ENCODE data around the gene DTX3.
"Not testable (repeated sequence)": the region's sequence is repeated elsewhere in the genome, so short reads cannot be mapped to it uniquely, and the experiment has no call there.

The DTX3 gene, protein sequence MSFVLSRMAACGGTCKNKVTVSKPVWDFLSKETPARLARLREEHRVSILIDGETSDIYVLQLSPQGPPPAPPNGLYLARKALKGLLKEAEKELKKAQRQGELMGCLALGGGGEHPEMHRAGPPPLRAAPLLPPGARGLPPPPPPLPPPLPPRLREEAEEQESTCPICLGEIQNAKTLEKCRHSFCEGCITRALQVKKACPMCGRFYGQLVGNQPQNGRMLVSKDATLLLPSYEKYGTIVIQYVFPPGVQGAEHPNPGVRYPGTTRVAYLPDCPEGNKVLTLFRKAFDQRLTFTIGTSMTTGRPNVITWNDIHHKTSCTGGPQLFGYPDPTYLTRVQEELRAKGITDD

DNA sequence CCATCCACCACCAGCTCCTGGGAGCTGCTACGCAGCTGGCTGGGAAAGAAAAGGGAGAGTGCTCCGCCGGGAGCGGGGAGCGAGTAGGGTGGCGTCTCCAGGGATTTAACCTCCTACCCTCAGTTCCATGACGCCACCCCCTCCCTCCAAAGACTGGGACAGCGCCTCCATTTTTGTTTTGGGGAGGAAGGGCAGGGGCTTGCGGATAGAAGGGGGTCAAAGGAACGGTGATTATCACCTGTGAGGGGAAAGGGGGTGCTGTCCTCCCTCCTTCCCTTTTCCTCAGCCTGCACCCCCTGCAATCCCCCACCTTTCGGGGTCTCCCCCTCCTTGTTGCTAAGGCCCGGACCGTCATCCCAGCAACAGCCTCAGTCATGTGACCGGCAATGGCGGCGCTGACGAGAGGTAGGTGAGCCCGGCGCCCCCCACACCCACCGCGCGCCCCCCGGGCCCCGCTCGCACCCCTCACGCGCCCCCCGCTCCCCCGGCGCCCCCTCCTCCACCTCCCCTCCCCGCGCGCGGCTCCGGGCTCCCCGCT is at the start of gene DTX3:
Gene DTX3 (plus strand): TSS at position 371 of the 538 bp plus-strand sequence. CDS start 1,694 bp downstream, outside the sequence.
- no peak for DNase-seq

DNA sequence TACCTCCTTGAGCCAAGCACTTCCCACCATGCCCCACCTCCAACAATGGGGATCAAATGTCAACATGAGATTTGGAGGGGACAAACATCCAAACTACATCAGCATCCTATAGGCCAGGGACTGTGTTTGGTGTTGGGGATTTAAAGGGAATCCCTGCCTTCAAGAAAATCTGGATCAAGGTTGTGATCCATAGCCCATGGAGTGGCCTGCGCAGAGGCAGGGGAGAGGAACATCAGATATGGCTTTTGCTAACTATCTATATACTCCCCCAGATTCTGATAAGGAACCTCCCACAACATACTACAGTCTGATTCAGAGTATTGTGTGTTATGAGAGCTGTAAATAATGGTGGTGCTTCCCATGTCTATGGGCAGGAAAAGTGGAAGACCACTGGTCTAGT is 49.7 kb upstream of the DTX3 start:
- DNase-seq, result no peak

DNA sequence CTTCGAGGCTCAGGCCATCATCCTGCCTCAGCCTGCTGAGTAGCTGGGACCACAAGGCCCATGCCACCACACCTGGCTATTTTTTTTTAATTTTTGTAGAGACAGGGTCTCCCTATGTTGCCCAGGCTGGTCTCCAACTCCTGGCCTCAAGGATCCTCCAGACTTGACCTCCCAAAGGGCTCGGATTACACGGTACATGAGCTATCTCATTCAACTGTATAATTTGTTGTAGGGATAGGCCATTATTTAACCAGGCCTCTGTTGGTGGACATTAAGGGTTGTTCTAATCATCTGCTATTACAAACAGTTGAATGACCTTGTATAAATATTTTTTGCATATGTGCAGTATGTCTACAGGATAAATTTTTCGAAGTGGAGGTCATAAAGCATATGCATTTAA is 45.8 kb upstream of the DTX3 start:
- no peak for DNase-seq

DNA sequence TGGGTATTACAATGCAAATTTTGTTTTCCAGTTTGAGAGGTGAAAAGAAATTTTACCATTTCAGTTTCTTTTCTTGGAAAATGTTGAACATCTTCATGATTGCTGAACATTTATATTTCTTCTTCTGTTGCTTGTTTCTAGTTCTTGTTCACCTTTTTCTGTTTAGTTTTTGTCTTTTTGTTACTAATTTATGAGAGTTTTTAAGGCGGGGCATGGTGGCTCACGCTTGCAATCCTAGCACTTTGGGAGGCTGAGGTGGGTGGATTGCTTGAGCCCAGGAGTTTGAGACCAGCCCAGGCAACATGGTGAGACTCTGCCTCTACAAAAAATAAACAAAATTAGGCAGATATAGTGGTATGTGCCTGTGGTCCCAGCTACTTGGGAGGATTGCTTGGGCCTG is 44.1 kb upstream of the DTX3 start:
- DNase-seq, result no peak

DNA sequence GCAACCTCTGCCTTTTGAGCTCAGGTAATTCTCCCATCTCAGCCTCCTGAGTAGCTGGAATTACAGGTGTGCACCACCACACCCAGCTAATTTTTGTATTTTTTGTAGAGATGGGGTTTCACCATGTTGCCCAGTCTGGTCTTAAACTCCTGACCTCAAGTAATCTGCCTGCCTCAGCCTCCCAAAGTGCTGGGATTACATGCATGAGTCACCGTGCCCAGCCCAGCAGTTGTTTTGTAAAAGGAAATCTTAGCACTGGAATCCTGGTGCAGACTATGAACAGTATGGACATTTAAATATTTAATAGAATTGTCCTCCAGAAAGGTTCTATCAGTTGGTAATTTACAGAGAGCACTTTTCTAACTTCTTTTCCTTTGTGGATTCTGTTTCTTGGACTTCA is 43.5 kb upstream of the DTX3 start:
- DNase-seq, result peak; percentile 13

DNA sequence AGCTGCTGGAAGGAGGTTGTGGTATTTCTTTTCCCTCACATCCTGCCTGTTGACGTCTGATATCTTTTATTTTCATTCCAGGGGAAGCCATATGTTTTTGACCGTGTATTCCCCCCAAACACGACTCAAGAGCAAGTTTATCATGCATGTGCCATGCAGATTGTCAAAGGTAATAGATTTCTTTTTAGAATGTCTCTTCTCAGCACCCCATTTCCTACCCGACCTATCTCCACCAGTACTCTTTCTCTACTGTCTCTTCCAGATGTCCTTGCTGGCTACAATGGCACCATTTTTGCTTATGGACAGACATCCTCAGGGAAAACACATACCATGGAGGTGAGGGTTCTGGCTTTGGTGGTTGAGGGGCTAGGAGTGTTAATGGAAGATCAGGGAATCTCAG is 41.3 kb upstream of the DTX3 start:
- DNase-seq, result no peak

DNA sequence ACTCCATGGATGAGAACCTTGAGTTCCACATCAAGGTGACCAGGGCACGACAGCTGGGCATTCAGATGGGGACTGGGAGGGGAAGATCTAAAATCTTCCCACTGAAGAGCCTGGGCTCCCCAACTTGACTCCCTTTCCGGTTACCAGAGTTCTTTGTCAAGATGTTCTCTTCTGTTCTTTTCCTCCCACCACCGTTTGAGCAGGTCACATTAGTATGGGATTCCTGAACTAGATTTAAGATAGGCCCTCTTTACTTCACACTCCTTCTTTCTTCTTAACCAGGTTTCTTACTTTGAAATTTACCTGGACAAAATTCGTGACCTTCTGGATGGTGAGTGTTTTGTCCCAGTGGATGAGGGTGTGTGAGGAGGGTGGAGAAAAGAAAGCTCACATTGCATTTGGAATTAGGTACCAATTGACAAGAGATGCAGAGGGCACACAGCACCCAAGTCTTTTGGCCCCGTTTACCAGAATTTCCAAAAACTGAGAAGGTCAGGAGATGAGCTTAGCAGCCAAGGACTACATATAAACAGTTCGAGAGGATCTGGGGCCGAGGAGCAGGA is 40.4 kb upstream of the DTX3 start:
- no peak for DNase-seq

DNA sequence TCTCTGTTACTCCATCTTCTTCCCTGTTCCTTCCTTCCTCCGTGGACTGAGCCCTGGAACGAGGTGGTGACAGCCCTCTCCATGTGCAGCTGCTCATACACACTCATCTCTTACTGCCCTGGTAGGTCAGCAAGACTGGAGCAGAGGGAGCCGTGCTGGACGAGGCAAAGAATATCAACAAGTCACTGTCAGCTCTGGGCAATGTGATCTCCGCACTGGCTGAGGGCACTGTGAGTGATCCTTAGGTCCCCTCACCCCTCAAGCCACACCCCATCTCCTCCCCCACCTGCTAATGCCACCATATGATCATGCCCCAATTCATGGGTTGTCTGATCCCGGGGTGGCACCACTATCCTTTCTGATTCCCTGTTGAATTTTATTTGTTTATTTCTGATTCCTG is 35.8 kb upstream of the DTX3 start:
- no peak for DNase-seq

DNA sequence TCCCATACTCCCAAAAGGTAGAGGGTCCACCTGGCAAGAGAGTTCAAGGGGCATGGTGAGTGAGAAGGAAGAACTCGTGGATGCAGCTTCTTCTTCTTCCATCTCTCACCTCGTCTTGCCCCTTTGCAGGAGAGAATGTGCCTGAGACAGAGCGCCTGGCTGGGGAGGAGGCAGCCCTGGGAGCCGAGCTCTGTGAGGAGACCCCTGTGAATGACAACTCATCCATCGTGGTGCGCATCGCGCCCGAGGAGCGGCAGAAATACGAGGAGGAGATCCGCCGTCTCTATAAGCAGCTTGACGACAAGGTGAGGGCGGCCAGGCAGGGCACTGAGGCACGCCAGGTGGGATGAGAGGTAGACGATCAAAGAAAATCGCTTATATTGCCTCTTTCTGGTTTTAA is 34.8 kb upstream of the DTX3 start:
- no peak for DNase-seq

DNA sequence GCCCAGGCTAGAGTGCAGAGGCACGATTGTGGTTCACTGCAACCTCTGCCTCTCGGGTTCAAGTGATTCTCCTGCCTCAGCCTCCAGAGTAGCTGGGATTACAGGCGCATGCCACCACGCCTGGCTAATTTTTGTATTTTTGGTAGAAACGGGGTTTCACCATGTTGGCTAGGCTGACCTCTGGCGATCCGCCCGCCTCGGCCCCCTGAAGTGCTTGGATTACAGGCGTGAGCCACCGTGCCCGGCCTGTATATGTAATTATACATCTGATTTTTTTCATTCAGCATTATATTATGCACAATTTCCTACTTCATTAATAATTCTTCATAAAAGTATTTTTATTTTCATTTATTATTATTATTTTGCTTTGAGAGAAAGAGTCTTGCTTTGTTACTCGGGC is 34.2 kb upstream of the DTX3 start:
- DNase-seq, result not testable (repeated sequence)

DNA sequence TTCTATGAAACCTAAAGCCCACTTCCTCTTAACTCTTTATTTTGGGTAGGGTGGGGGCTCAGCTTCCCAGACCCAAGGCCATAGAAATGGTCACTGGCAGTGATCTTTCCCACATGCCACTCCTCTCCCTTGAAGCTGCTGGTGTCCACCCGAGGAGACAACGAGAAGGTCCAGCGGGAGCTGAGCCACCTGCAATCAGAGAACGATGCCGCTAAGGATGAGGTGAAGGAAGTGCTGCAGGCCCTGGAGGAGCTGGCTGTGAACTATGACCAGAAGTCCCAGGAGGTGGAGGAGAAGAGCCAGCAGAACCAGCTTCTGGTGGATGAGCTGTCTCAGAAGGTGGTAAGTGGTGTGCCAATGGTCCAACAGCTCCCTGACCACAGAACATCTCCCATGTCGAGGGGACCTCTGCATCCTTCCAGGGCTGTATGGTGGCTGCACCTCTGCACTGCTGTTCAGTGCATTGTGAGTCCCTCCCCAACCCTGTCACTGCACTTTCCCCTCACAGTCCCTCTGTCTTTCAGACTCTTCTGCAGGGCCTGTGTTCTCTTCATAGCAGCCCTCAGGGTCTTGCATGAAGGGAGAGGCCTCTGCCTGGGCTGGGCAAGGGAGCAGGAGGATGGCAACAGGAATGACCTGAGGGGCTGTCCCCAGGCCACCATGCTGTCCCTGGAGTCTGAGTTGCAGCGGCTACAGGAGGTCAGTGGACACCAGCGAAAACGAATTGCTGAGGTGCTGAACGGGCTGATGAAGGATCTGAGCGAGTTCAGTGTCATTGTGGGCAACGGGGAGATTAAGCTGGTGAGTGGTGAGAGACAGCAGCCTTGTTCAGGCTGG is 32.5 kb upstream of the DTX3 start:
- DNase-seq, result no peak

DNA sequence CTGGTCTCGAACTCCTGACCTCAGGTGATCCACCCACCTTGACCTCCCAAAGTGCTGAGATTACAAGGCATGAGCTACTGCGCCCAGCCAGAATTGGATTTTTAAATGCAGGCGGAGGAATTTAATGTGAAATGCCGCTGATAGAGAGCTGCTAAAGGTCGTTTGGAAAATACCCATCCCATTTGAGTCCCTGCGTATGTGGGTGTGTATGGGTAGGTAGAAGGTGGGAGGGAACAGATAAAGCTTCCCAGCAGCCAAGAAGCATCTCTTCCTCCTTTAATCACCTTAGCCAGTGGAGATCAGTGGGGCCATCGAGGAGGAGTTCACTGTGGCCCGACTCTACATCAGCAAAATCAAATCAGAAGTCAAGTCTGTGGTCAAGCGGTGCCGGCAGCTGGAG is 29.8 kb upstream of the DTX3 start:
- DNase-seq, result no peak

DNA sequence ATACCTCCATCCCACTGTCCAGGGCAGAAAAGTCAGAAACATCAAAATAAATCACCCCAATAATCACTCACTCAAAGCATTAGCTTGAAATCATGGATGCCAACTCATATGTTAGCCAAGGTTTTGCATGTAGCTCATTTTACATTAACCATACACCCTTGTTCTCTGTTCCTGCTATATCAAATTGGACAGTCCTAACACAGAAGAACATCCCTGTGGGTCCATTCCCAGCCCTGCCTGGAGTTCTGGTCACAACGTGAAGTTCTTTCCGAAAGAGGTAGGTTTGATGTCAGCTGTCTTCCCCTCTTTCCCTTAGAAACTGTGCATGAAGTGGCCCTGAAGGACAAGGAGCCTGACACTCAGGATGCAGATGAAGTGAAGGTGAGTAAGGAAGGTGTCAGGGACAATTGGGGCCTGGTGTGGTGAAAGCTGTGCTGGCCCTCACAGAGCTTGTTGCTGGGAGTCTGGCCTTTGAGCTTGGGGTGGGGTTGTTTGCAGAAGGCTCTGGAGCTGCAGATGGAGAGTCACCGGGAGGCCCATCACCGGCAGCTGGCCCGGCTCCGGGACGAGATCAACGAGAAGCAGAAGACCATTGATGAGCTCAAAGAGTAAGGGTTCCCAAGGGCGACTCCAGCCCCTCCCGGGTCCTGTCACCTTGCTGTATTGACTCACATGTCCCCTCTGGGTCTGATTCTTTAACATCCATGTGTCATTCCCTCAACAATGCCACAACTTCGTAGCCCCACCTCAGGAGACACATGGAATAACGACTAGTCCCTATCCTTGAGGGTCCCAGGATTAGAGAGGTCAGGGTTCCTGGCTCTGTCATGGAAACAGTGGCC is 28.6 kb upstream of the DTX3 start:
- no peak for DNase-seq

DNA sequence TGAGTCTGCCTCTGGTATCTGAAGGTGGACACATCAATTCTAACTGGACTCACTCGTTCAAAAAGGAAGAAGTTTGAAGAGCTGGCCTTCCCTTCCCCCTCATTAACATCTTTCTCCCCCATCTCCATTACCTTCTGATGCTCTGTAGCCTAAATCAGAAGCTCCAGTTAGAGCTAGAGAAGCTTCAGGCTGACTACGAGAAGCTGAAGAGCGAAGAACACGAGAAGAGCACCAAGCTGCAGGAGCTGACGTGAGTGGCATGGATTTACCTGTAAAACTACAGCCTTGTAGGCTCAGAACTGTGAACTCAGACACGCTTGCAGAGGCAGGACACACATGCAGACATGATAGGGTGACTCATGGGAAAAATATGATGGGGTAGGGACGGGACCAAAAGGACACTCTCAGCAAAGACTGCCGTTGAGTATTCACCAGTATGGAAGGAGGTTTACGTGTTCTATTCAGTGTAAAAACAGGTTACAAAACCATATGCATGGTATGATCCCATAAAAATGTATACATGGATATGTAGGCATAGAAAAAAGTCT is 27.9 kb upstream of the DTX3 start:
- no peak for DNase-seq

DNA sequence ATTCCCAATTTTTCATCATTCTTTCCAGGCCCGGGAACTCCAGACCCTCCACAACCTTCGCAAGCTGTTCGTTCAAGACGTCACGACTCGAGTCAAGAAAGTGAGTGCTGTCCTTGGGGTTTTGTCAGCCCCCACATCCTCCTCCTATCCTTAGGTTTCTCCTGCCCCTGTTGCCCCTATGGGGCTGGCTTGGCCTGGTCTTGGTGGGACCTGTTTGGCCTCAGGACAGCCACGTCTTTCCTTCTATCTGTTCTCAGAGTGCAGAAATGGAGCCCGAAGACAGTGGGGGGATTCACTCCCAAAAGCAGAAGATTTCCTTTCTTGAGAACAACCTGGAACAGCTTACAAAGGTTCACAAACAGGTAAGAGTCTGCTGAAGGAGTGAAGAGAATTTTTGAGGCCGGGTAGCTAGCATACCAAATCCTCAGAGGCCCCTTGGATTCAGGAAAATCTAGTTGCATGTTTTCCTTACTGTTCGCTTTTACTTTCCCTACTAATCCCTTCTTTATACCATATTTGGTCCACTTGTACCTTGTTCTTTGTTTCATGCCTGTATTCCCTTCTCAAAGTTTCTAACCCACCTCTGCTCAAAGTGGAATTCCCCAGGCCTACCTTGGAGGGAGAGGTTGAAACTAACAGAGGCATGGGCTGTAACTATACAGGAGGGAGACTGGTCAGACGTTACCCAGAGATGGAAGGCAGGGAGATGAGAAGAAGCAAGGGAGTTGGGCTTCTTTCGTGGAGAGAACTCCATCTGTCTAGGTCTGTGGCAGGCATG is 26.5 kb upstream of the DTX3 start:
- no peak for DNase-seq

DNA sequence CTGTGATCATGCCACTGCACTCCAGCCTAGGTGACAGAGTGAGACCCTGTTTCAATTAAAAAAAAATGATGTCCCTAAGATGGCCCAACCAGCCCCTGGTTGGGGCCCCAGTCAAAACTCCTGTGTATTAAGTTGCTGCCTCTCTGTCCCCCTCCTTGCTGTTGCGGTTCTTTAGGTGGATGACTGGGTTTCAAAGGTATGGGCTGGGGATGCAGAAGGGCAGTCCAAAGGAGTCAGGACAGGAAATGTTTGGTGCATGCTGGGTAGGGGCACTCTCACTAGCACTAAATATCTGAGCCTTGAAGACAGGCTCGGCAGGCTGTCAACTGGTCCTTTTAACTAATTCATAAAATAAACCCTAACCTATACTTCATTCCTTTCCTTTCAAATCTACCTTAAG is 25.6 kb upstream of the DTX3 start:
- no peak for DNase-seq

DNA sequence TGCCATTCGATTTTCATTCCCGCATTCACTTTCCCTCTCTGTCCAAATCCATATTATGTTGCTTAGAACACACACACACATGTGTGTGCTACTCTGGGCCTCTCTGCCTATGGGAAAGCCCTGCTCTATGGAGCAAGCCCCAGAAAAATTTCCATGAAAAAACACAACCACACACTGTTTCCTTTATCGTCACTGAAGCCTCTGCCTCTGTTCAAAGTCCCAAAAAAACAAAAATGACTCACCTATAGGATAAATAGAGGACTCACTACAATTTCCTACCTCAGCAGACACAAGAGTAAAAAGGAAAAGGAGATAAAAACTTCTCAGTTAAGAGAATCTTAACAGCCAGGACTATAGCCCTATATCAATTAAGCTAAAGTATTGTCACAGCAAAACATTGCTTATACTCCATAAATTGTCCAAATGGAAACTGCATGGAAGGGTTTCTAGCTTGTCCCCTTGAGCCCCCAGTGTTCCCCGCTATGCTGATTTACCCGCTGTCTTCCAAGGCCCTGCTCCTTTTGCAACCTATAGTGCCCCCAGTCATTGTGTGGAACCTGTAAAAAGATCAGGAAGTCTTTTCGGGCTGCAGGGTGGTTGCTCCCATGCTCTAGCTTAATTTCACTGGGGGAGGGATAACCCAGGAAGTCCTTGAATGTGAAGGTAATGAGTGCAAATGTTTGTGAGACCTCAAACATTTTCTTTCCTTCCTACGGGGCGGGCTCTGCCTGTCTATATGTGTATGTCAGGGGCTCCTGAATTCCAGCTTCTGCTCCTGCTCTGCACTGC is 24.8 kb upstream of the DTX3 start:
- DNase-seq, result no peak

DNA sequence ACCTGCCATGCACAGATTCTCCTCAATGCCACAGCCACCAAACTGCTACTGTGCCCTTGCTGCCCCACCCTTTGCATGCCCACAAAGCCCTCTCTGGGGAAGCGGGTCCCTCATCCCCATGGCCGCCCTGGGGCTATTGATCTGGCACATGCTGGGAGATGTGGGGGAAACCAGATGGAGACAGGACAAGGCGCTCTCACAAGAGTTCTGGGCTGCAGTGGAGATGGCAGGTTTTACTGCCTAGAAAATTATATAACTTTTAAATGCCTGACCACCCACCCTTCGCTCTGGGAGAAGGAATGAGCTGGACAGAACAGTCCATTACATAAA is 24.2 kb upstream of the DTX3 start:
- no peak for DNase-seq

DNA sequence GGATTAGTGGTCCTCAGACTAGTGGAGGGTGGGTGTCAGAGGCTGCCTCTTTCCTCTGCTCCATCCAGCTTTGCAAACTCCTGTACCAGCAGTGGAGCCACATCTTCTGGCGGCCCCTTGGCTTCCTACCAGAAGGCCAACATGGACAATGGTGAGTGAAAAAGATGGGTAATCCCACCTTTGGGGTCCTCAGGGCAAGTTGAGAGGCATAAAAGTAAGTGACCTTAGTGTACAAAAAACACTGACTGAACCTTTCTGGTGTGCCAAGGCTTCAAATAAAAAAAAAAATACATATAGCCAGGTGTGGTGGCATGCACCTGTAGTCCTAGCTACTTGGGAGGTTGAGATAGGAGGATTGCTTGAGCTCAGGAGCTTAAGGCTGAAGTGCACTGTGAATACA is 22.8 kb upstream of the DTX3 start:
- DNase-seq, result no peak

DNA sequence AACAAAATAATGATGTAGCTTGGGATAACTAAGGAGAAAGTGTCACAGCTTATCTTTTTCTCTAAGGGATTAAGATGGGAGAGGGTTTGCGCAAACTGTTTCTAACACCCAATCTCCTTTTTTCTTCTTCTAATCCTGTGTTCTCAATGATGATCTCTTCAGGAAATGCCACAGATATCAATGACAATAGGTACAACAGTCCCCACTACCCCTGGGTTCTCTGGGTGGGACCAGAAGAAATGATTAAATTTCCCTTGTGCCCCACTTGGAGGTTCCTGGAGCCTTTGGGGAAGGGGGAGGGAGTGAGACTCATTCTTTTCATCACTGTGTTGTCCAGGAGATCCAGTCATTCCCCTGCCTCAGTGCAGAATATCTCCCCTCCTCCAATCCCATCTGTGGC is 22.2 kb upstream of the DTX3 start:
- no peak for DNase-seq

Measured in amniotic stem cell (primary cell).